ENCODE data around the gene SLC22A31.

SLC22A31 gene

DNA sequence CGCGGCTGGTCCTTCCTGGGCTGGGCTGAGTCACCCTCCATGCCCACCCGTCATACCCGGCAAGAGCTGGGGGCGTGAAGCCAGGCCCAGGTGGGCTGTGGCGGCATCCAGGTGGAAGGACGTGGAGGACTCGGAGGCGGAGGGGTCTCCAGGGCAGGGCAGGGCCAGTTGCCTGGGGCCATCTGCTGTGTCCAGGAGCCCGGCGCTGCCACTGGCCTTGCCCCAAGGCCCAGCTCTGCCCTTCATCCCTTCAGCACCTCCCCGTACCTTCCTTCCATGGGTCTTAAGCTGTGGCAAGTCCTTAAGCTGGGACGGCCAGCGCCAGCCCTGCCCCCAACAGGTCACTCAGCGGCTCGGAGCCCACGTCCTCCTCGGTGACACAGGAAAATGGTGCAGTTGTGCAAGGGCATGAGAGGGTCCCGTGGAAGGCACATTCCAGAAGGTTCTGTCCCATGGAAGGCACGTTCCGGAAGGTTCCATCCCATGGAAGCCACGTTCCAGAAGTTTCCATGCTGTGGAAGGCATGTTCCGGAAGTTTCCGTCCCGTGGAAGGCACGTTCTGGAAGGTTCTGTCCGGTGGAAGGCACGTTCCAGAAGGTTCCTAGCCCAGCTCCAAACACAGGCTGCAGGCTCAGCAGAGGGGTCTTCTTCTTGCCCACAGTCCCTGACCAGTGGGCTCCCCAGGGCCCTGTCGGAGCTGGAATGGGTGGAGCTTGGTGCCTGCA is 39.2 kb downstream of the SLC22A31 start:
- no peak overlapping the region for H3K4me3 Mint-ChIP-seq
- no peaks in the 10 kb centered on the region for H3K36me3 Mint-ChIP-seq (ENCODE audit: low read depth)
- H3K9me3 Mint-ChIP-seq, result peaks cover 10% of the 10 kb centered on the region
- H3K4me1 Mint-ChIP-seq (ENCODE audit: low read depth), result no peaks in the 10 kb centered on the region
- H3K27me3 Mint-ChIP-seq (ENCODE audit: low read depth), result no peaks in the 10 kb centered on the region
- no peak overlapping the region for H3K27ac Mint-ChIP-seq

GRCh38 chr16:89159850-89160354 is 40.4 kb downstream of the SLC22A31 start:
- no peaks in the 10 kb centered on the region for H3K36me3 Mint-ChIP-seq (ENCODE audit: low read depth)
- H3K27me3 Mint-ChIP-seq (ENCODE audit: low read depth), result no peaks in the 10 kb centered on the region
- H3K9me3 Mint-ChIP-seq, result peaks cover 10% of the 10 kb centered on the region
- no peaks in the 10 kb centered on the region for H3K4me1 Mint-ChIP-seq (ENCODE audit: low read depth)
- H3K4me3 Mint-ChIP-seq, result no peak overlapping the region
- H3K27ac Mint-ChIP-seq, result no peak overlapping the region

GRCh38 chr16:89159066-89159849 is 41.1 kb downstream of the SLC22A31 start:
- peaks cover 10% of the 10 kb centered on the region for H3K9me3 Mint-ChIP-seq
- no peak overlapping the region for H3K27ac Mint-ChIP-seq
- H3K27me3 Mint-ChIP-seq (ENCODE audit: low read depth), result no peaks in the 10 kb centered on the region
- no peaks in the 10 kb centered on the region for H3K4me1 Mint-ChIP-seq (ENCODE audit: low read depth)
- H3K4me3 Mint-ChIP-seq, result no peak overlapping the region
- H3K36me3 Mint-ChIP-seq (ENCODE audit: low read depth), result no peaks in the 10 kb centered on the region

DNA sequence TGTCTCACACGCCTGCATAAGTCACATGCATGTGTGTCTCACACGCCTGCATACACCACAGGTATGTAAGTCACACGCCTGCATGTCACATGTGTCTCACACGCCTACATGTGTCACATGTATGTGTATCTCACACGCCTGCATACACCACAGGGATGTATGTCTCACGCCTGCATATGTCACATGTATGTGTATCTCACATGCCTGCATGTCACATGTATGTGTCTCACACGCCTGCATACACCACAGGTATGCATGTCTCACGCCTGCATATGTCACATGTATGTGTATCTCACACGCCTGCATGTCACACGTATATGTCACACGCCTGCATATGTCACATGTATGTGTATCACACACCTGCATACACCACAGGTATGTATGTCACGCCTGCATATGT is 42.6 kb downstream of the SLC22A31 start:
- H3K36me3 Mint-ChIP-seq (ENCODE audit: low read depth), result no peaks in the 10 kb centered on the region

DNA sequence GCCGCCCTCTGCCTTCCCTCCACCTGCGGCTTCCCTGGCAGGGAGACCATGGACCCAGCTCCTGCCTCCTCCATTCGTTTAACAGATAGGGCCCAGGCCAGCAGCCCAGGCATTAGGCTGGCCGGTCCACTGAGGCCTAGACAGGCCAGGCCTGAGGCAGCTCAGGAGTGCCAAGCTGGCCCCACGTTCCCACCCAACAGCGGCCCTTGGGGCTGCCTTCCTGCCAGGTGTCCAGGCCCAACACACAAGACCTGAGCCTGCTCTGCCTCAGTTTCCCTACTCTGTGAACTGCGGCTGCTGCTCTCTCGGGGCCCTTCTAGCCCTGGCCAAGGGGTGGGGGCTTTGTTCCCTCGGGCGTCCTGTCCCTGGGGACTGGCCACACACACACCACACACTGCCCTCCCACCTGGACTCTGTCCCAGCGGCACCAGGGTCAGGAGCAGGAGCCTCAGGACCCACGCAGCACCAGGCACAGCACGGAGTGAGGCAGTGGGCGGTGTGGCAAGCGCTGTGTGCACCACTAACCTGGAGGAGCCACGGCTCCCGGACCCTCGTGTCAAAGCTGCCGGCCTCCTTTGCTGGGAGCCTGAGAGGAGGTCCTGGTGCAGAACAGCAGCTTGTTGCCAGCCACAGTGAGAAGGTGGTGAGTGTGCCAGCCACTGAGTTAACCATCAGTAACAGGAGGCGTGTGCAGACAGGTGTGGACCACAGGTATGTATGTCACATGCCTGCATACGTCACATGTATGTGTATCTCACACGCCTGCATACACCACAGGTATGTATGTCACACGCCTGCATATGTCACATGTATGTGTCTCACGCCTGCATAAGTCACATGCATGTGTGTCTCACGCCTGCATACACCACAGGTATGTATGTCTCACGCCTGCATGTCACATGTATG is 43.3 kb downstream of the SLC22A31 start:
- H3K4me3 Mint-ChIP-seq, result no peak overlapping the region
- H3K27me3 Mint-ChIP-seq (ENCODE audit: low read depth), result no peaks in the 10 kb centered on the region
- no peaks in the 10 kb centered on the region for H3K4me1 Mint-ChIP-seq (ENCODE audit: low read depth)
- no peak overlapping the region for H3K27ac Mint-ChIP-seq
- H3K36me3 Mint-ChIP-seq (ENCODE audit: low read depth), result peaks cover 2% of the 10 kb centered on the region
- H3K9me3 Mint-ChIP-seq, result peaks cover 10% of the 10 kb centered on the region

More for the DNA sequence above, 42.6 kb downstream of the SLC22A31 start:
- Mint-ChIP-seq H3K27ac (no peak overlapping the region), H3K9me3 (peaks cover 10% of the 10 kb centered on the region), H3K27me3 (ENCODE audit: low read depth) (no peaks in the 10 kb centered on the region), H3K4me1 (ENCODE audit: low read depth) (no peaks in the 10 kb centered on the region), H3K4me3 (no peak overlapping the region)

- Mint-ChIP-seq H3K4me1 (ENCODE audit: low read depth) (no peaks in the 10 kb centered on the region), H3K36me3 (ENCODE audit: low read depth) (peaks cover 8% of the 10 kb centered on the region), H3K4me3 (no peak overlapping the region), H3K27me3 (ENCODE audit: low read depth) (no peaks in the 10 kb centered on the region), H3K9me3 (peaks cover 10% of the 10 kb centered on the region), H3K27ac (no peak overlapping the region)
Observed at GRCh38 chr16:89155851-89156739, 44.2 kb downstream of the SLC22A31 start.

GRCh38 chr16:89155184-89155679 is 45.1 kb downstream of the SLC22A31 start:
- H3K27ac Mint-ChIP-seq, result no peak overlapping the region

GRCh38 chr16:89154390-89155183 is 45.8 kb downstream of the SLC22A31 start:
- Mint-ChIP-seq H3K27ac (no peak overlapping the region), H3K4me1 (ENCODE audit: low read depth) (no peaks in the 10 kb centered on the region), H3K27me3 (ENCODE audit: low read depth) (no peaks in the 10 kb centered on the region), H3K36me3 (ENCODE audit: low read depth) (peaks cover 19% of the 10 kb centered on the region), H3K9me3 (peaks cover 10% of the 10 kb centered on the region), H3K4me3 (no peak overlapping the region)

More at GRCh38 chr16:89155184-89155679, 45.1 kb downstream of the SLC22A31 start:
- peaks cover 10% of the 10 kb centered on the region for H3K9me3 Mint-ChIP-seq
- no peak overlapping the region for H3K4me3 Mint-ChIP-seq
- peaks cover 13% of the 10 kb centered on the region for H3K36me3 Mint-ChIP-seq (ENCODE audit: low read depth)
- no peaks in the 10 kb centered on the region for H3K4me1 Mint-ChIP-seq (ENCODE audit: low read depth)
- no peaks in the 10 kb centered on the region for H3K27me3 Mint-ChIP-seq (ENCODE audit: low read depth)

DNA sequence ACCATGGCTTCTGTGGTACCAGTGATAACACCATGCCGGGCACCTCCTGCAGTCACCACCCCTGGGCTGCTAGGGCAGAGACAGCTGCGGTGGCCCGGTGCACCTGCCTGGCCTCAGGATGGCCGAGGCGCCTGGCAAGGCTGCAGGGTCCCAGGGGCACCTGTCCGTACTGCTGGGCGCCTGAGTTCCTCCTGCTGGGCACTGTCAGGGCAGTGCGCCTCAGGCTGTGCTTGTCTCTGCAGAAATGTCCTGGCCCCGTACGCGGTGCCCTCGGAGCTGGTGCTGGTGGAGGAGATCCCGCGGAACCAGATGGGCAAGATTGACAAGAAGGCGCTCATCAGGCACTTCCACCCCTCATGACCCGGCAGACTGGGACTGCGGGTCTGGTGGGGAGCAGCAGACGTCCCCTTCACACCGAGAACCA is 46.5 kb downstream of the SLC22A31 start:
- Mint-ChIP-seq H3K36me3 (ENCODE audit: low read depth) (peaks cover 26% of the 10 kb centered on the region), H3K9me3 (peaks cover 18% of the 10 kb centered on the region), H3K4me1 (ENCODE audit: low read depth) (no peaks in the 10 kb centered on the region), H3K27me3 (ENCODE audit: low read depth) (no peaks in the 10 kb centered on the region), H3K4me3 (no peak overlapping the region), H3K27ac (no peak overlapping the region)

DNA sequence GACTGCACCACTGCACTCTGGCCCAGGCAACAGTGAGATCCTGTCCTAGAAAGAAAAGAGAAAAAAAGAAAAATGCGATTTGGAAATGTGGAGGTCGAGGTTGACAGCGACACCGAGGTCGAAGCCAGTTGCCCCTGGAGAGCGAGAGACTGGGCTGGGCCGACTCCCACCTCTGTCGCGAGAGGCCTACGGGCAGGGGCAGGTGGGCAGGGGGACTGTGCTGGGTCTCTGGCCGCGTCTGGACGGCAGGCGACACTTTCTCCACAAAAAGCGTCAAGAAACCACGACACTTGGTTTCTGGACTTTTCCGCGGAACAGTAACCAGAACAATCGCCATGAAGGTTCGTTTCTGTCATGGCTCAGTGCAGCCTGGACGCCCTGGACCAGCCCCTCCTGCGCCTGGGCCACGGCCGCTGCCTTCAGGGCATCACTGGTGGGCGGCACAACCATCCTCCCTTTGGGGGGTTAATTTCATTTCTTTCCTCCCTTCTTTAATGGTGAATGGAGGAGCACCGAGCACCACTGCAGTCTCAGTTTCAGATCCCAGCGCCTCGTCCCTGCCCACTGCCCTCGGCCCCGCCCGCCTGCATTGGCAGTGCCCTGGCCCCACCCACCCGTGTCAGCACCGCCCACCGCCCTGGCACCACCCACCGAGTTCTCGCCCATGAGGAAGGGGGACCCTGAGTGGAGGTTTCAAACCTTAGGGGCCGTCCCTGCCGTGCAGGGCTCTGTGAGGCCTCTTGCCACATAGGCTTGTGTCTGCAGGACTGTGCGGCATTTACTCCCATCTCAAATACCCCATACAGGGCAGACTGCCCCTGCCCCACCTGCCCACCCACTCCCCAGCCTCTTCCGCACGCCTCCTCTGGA is 47.3 kb downstream of the SLC22A31 start:
- no peak overlapping the region for H3K27ac Mint-ChIP-seq
- H3K9me3 Mint-ChIP-seq, result peaks cover 14% of the 10 kb centered on the region
- no peaks in the 10 kb centered on the region for H3K4me1 Mint-ChIP-seq (ENCODE audit: low read depth)
- no peaks in the 10 kb centered on the region for H3K27me3 Mint-ChIP-seq (ENCODE audit: low read depth)
- no peak overlapping the region for H3K4me3 Mint-ChIP-seq
- peaks cover 28% of the 10 kb centered on the region for H3K36me3 Mint-ChIP-seq (ENCODE audit: low read depth)

- H3K9me3 Mint-ChIP-seq, result peaks cover 9% of the 10 kb centered on the region
- H3K27me3 Mint-ChIP-seq (ENCODE audit: low read depth), result no peaks in the 10 kb centered on the region
- H3K4me3 Mint-ChIP-seq, result no peak overlapping the region
- peaks cover 40% of the 10 kb centered on the region for H3K36me3 Mint-ChIP-seq (ENCODE audit: low read depth)
- no peak overlapping the region for H3K27ac Mint-ChIP-seq
- H3K4me1 Mint-ChIP-seq (ENCODE audit: low read depth), result no peaks in the 10 kb centered on the region
Observed at GRCh38 chr16:89150981-89151380, 49.4 kb downstream of the SLC22A31 start.

All from T-helper 1 cell treated with Interleukin-12 subunit alpha and Interleukin-12 subunit beta and Interleukin-4 antibody, amounts not matched to agents 30 μg/mL and 1 μg/mL, for 36 hours (primary cell).